Kidney epithelial cell (primary cell): ENCODE results near the gene NAV1. TPM values are rescaled to one million over a fixed set of nuclear protein-coding genes. Genes with fewer than 3 reads are reported as not detected.

Experiments
- DNase-seq: peaks from one replicate; pipeline ENCODE4 v3.0.0-alpha.2; 2010; ENCODE audit warnings: low read depth
- H3K27me3 ChIP-seq: 2 replicates; pipeline ENCODE4 v1.6.0; 2011; ENCODE audit warnings: low read length; ENCODE audit not compliant: control insufficient read depth, insufficient read depth
- H3K36me3 ChIP-seq: 2 replicates; pipeline ENCODE4 v1.5.1; 2011; ENCODE audit warnings: low read length; ENCODE audit not compliant: control insufficient read depth, insufficient read depth
- H3K4me3 ChIP-seq: 2 replicates; pipeline ENCODE4 v1.5.1; 2011; ENCODE audit warnings: low read depth, mild to moderate bottlenecking, control low read depth, low read length
- CTCF ChIP-seq: IDR thresholded peaks from 2 replicates; pipeline ENCODE4 v1.5.1; 2011; ENCODE audit warnings: mild to moderate bottlenecking, moderate library complexity, low read length, control low read depth, inconsistent platforms; ENCODE audit not compliant: insufficient read depth, poor library complexity, severe bottlenecking
- total RNA-seq: library from RNA; depleted of rRNA; stranded (reverse); fragments of >200 nt; gene quantifications from 2 replicates; pipeline ENCODE4 v1.2.3, GENCODE V29; 2015

Gene NAV1
- total RNA-seq, 1 donor from 2014 or later = 37.1 TPM

GRCh38 chr1:201506557-201507359 lies 32.2 kb upstream of the NAV1 start, which contains the start of gene CSRP1:
CSRP1 (minus strand) TSS chr1:201507123; CDS start chr1:201496303, 10,820 bp downstream.
- no peak for DNase-seq
- no peaks in the 10 kb centered on the region for H3K27me3 ChIP-seq
- TF ChIP-seq CTCF = no peak
- H3K36me3 ChIP-seq = no peaks in the 10 kb centered on the region
- H3K4me3 ChIP-seq = peak within 1 kb of the TSS; percentile 66

GRCh38 chr1:201507360-201507675 lies 31.6 kb upstream of the NAV1 start:
- TF ChIP-seq CTCF = no peak
- Histone ChIP-seq H3K4me3 (peak overlapping the region; percentile 66), H3K36me3 (no peaks in the 10 kb centered on the region), H3K27me3 (no peaks in the 10 kb centered on the region)
- DNase-seq = no peak

- TF ChIP-seq CTCF = no peak
- no peaks in the 10 kb centered on the region for H3K27me3 ChIP-seq
- H3K4me3 ChIP-seq = no peak overlapping the region
- DNase-seq = no peak
- no peaks in the 10 kb centered on the region for H3K36me3 ChIP-seq
Measured at GRCh38 chr1:201508809-201509208, 30.1 kb upstream of the NAV1 start.

- no peaks in the 10 kb centered on the region for H3K27me3 ChIP-seq
- no peak for DNase-seq
- H3K4me3 ChIP-seq = no peak overlapping the region
- H3K36me3 ChIP-seq = no peaks in the 10 kb centered on the region
- no peak for TF ChIP-seq CTCF
Measured at GRCh38 chr1:201509601-201510374, 29.1 kb upstream of the NAV1 start.

- no peak overlapping the region for H3K4me3 ChIP-seq
- DNase-seq = no peak
- no peaks in the 10 kb centered on the region for H3K36me3 ChIP-seq
- H3K27me3 ChIP-seq = no peaks in the 10 kb centered on the region
- no peak for TF ChIP-seq CTCF
Measured at GRCh38 chr1:201510734-201511133, 28.2 kb upstream of the NAV1 start.
